Tracheal epithelial cell (primary cell): ENCODE results near the gene ZNF300. TPM values are rescaled to one million over a fixed set of nuclear protein-coding genes. Genes with fewer than 3 reads are reported as not detected.

Experiments
- total RNA-seq: library from RNA; depleted of rRNA; stranded (reverse); fragments of >200 nt; gene quantifications from 2 replicates; pipeline ENCODE4 v1.2.1, GENCODE V29; 2014

Gene ZNF300
- total RNA-seq = 2.7 and 3.4 TPM in 2 replicates

DNA sequence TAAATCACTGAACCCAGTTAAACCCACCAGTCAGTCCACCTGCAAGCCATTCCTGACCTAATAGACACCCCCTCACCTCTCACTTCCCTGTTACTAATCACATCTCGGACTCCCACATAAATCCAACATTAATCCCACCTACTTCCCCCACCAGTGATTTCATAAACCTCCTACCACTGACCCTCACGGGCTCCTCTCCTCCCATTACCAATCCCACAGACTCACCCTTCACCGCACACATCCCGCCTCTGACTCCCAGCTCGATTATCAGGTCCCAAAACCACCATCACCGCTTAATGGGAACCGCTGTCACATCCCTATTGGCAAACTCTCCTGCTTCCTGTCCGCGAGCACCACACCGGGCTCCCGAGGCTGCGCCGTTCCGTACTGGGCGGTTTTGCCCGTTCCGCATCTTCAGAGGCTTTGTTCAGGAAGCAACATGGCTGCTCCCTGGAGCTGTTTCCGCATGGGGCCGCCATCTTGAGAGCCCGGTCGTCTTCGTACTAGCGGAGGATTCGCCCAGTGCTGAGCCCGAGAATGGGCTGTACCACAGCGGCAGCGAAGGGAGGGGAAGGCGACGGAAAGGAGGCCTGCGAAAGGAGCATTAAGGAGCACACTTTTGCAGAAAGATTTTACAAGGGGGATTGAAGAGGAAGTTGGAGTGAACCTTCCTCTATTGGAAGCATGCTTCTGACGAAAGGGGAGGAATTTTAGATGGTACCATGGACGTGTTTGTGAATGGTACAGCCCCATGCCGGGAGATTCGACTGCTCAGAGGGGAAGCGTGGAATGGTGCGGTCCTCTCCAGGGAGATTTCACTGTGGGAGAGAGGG, at the start of gene ZNF300:
TSS of gene ZNF300 (minus strand) at position 502 of the 833 bp plus-strand sequence. CDS start 1,825 bp downstream, outside the sequence.

GRCh38 chr5:150846308-150846653, 58.5 kb downstream of the ZNF300 start, which contains the start of gene IRGM:
Gene IRGM (plus strand): TSS chr5:150846521. CDS start chr5:150848124, 1,603 bp downstream.

Other genes with a start within 250 kb of the ZNF300 start
- gene MYOZ3, start 243.7 kb downstream of the ZNF300 start, total RNA-seq = under 0.01 and 0.24 TPM in 2 replicates
- gene RBM22, start 203.9 kb downstream of the ZNF300 start, total RNA-seq = 14.3 and 17.8 TPM in 2 replicates
- 26.7 and 39.9 TPM in 2 replicates for gene DCTN4, start 146.0 kb downstream of the ZNF300 start, total RNA-seq
- gene SMIM3, start 126.2 kb downstream of the ZNF300 start, total RNA-seq = 7.0 and 10.8 TPM in 2 replicates
- gene IRGM, start 58.5 kb downstream of the ZNF300 start, total RNA-seq = not detected in 2 replicates
- gene GPX3, start 115.6 kb upstream of the ZNF300 start, total RNA-seq = 84.6 and 147 TPM in 2 replicates
- 73.5 and 316 TPM in 2 replicates for gene TNIP1, start 176.1 kb upstream of the ZNF300 start, total RNA-seq